PC-3 (cell line): ENCODE results near the gene HEMGN.

Source experiments
- EZH2phosphoT487 ChIP-seq: fragments of 300-600 bp; sonication (generic); IDR thresholded peaks from 2 replicates; pipeline ENCODE4 v1.6.1; 2018; ENCODE audit warnings: mild to moderate bottlenecking, antibody characterized with exemption, low read length, borderline replicate concordance
- TF ChIP-seq, protein P1 (sequence below): fragments of 300-600 bp; sonication (generic); conservative IDR thresholded peaks from 2 replicates; pipeline ENCODE4 v1.5.1; 2017; ENCODE audit warnings: antibody characterized with exemption, low read depth, mild to moderate bottlenecking, low read length

DNA sequence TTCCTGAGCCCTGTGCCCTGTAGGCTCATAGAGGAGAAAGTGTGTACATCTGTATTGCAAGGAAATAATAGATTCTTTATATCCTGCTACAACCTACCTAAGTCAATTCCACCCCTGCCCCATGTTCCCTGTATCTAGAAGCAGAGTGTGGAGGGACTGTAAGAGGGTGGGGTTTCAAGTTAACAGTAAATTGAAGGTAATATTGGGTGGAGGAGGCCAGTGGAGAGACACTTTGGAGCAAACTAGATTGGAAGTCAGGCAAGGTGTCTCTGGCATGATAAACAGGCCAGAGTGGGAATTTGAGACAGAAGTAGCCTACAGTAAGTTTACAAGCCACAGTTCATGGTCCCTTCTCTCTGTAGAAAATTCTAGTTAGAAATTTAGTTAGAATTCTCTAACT, 2.3 kb upstream of the HEMGN start:
- TF ChIP-seq, protein P1, sequence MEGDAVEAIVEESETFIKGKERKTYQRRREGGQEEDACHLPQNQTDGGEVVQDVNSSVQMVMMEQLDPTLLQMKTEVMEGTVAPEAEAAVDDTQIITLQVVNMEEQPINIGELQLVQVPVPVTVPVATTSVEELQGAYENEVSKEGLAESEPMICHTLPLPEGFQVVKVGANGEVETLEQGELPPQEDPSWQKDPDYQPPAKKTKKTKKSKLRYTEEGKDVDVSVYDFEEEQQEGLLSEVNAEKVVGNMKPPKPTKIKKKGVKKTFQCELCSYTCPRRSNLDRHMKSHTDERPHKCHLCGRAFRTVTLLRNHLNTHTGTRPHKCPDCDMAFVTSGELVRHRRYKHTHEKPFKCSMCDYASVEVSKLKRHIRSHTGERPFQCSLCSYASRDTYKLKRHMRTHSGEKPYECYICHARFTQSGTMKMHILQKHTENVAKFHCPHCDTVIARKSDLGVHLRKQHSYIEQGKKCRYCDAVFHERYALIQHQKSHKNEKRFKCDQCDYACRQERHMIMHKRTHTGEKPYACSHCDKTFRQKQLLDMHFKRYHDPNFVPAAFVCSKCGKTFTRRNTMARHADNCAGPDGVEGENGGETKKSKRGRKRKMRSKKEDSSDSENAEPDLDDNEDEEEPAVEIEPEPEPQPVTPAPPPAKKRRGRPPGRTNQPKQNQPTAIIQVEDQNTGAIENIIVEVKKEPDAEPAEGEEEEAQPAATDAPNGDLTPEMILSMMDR, result no peak
- TF ChIP-seq EZH2phosphoT487, result no peak
